ENCODE data around the gene TSTD2.

- TF ChIP-seq CTCF (conservative IDR thresholded peaks at IDR 0.05; ENCODE audit: low read depth, low read length) (no peak), EZH2 (IDR thresholded peaks at IDR 0.05; ENCODE audit: borderline replicate concordance, low read depth, low read length, poor library complexity, severe bottlenecking) (no peak)
Measured at GRCh38 chr9:97645720-97646119, 12.6 kb upstream of the TSTD2 start.

Measured in A673 (cell line).